OCI-LY1 (cell line): Measurements from ENCODE around the gene PKD1L1.

ENCODE experiments used
- CTCF ChIP-seq: fragments of 200-600 bp; sonication (generic), shearing (Covaris generic); IDR thresholded peaks from 2 replicates; pipeline ENCODE4 v1.5.1; 2017; ENCODE audit warnings: mild to moderate bottlenecking, antibody characterized with exemption, low read length, moderate library complexity, mixed read lengths
- EZH2 ChIP-seq: fragments of 200-600 bp; sonication (generic), shearing (Covaris generic); IDR thresholded peaks from 2 replicates; pipeline ENCODE4 v1.8.0; 2017; ENCODE audit warnings: borderline replicate concordance, mixed run types, mild to moderate bottlenecking, antibody characterized with exemption, low read length, moderate library complexity, mixed read lengths

- TF ChIP-seq CTCF, result no peak
- TF ChIP-seq EZH2, result no peak
Observed at GRCh38 chr7:47777531-47778152, 170.6 kb downstream of the PKD1L1 start.
